Chondrocyte (in vitro differentiated cells): ENCODE measurements around the gene OR8S1. TPM values are rescaled to one million over a fixed set of nuclear protein-coding genes. Genes with fewer than 3 reads are reported as not detected.

ENCODE experiments used
- DNase-seq: peaks from one replicate; pipeline ENCODE4 v3.0.0; 2021; ENCODE audit warnings: mixed read lengths, low spot score
- H3K27ac Mint-ChIP-seq: one replicate; pipeline ENCODE4 v1.8.0; 2021; ENCODE audit warnings: mild to moderate bottlenecking, moderate library complexity, mixed read lengths; ENCODE audit not compliant: unreplicated experiment
- H3K27me3 Mint-ChIP-seq: 2 replicates; pipeline ENCODE4 v1.8.0; 2021; ENCODE audit warnings: low read depth, mixed read lengths
- H3K36me3 Mint-ChIP-seq: 2 replicates; pipeline ENCODE4 v1.8.0; 2021; ENCODE audit warnings: low read depth, mixed read lengths
- H3K4me1 Mint-ChIP-seq: 2 replicates; pipeline ENCODE4 v1.8.0; 2021; ENCODE audit warnings: low read depth, mild to moderate bottlenecking, mixed read lengths
- H3K4me3 Mint-ChIP-seq: one replicate; pipeline ENCODE4 v1.8.0; 2021; ENCODE audit warnings: mild to moderate bottlenecking, moderate library complexity, mixed read lengths; ENCODE audit not compliant: unreplicated experiment
- H3K9me3 Mint-ChIP-seq: 2 replicates; pipeline ENCODE4 v1.8.0; 2021; ENCODE audit warnings: low read depth, mixed read lengths
- CTCF ChIP-seq: fragments of 200-600 bp; sonication (generic); IDR thresholded peaks from 2 replicates; pipeline ENCODE4 v1.5.0; 2021; ENCODE audit warnings: antibody characterized with exemption, mild to moderate bottlenecking, moderate library complexity
- long read RNA-seq: library from polyadenylated mRNA; stranded (forward); transcript quantifications from one replicate; pipeline ENCODE4 v2.0.0, GENCODE V29; 2021
- total RNA-seq: library from RNA; stranded (reverse); gene quantifications from 3 replicates; pipeline ENCODE4 v1.2.1, GENCODE V29; 2021

Gene OR8S1
- total RNA-seq: not detected in 3 replicates
- long read RNA-seq: 0 reads

GRCh38 chr12:48525332-48525731 lies at the start of gene OR8S1:
Gene OR8S1 (plus strand): TSS chr12:48525632. CDS start chr12:48525632, 0 bp downstream.
- H3K27ac Mint-ChIP-seq: no peak within 1 kb of the TSS
- no peaks in the 10 kb centered on the region for H3K4me1 Mint-ChIP-seq
- no peak for TF ChIP-seq CTCF
- H3K27me3 Mint-ChIP-seq: peaks cover 4% of the 10 kb centered on the region
- H3K4me3 Mint-ChIP-seq: no peak within 1 kb of the TSS
- no peak for DNase-seq
- H3K9me3 Mint-ChIP-seq: no peaks in the 10 kb centered on the region
- no peaks in the 10 kb centered on the region for H3K36me3 Mint-ChIP-seq

- no peak within 1 kb of the TSS for H3K27ac Mint-ChIP-seq
- peaks cover 8% of the 10 kb centered on the region for H3K9me3 Mint-ChIP-seq
Measured at GRCh38 chr12:48482198-48482597, 43.2 kb upstream of the OR8S1 start, which contains the start of gene C12orf54. Gene C12orf54 (plus strand): TSS chr12:48482498. CDS start chr12:48483297, 799 bp downstream.

GRCh38 chr12:48482930-48483329 lies 42.5 kb upstream of the OR8S1 start:
- H3K4me3 Mint-ChIP-seq: no peak overlapping the region
- H3K27ac Mint-ChIP-seq: no peak overlapping the region
- no peaks in the 10 kb centered on the region for H3K36me3 Mint-ChIP-seq
- peaks cover 5% of the 10 kb centered on the region for H3K9me3 Mint-ChIP-seq
- H3K27me3 Mint-ChIP-seq: peaks cover 5% of the 10 kb centered on the region
- no peak for TF ChIP-seq CTCF
- no peaks in the 10 kb centered on the region for H3K4me1 Mint-ChIP-seq
- DNase-seq: no peak

More at GRCh38 chr12:48482198-48482597, 43.2 kb upstream of the OR8S1 start, which contains the start of gene C12orf54:
- H3K4me3 Mint-ChIP-seq: no peak within 1 kb of the TSS
- H3K4me1 Mint-ChIP-seq: no peaks in the 10 kb centered on the region
- no peaks in the 10 kb centered on the region for H3K36me3 Mint-ChIP-seq
- no peak for TF ChIP-seq CTCF
- no peak for DNase-seq
- H3K27me3 Mint-ChIP-seq: peaks cover 8% of the 10 kb centered on the region

- H3K36me3 Mint-ChIP-seq: no peaks in the 10 kb centered on the region
- no peak overlapping the region for H3K4me3 Mint-ChIP-seq
- H3K4me1 Mint-ChIP-seq: no peaks in the 10 kb centered on the region
- no peak for DNase-seq
- peaks cover 12% of the 10 kb centered on the region for H3K27me3 Mint-ChIP-seq
- H3K27ac Mint-ChIP-seq: no peak overlapping the region
- H3K9me3 Mint-ChIP-seq: no peaks in the 10 kb centered on the region
- no peak for TF ChIP-seq CTCF
Measured at GRCh38 chr12:48486261-48486660, 39.2 kb upstream of the OR8S1 start.

- Mint-ChIP-seq H3K9me3 (no peaks in the 10 kb centered on the region), H3K4me1 (no peaks in the 10 kb centered on the region), H3K36me3 (no peaks in the 10 kb centered on the region), H3K4me3 (no peak overlapping the region), H3K27ac (no peak overlapping the region), H3K27me3 (peaks cover 14% of the 10 kb centered on the region)
- TF ChIP-seq CTCF: no peak
- no peak for DNase-seq
Measured at GRCh38 chr12:48486679-48487078, 38.8 kb upstream of the OR8S1 start.
